GM21515 (cell line): ENCODE measurements around the gene ETV6.

Experiments
- ATAC-seq: cut with Tn5 transposase; IDR thresholded peaks from one replicate; pipeline ENCODE4 v1.9.1; 2021; ENCODE audit not compliant: unreplicated experiment

The ETV6 gene

GRCh38 chr12:11822081-11822834 lies 172.8 kb downstream of the ETV6 start:
- ATAC-seq, result no peak

DNA sequence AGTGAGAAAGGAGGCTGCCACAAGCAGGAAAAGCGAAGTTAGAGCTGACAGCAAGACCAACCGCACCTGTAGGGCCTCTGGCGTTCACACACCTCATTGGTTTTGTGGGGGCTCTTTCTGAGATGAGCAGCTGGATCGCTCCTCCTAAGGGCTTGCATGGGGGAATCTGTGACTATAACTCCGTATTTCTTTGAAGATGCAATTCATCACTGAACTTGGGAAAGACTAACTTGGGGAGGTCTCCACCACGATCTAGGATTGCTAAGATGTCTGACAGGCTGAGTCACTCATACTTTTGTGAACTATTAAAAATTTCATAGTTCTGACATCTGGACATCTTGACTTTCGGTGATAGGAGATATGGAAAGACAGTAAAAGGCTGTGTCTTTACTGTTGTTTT lies 173.6 kb downstream of the ETV6 start:
- no peak for ATAC-seq

DNA sequence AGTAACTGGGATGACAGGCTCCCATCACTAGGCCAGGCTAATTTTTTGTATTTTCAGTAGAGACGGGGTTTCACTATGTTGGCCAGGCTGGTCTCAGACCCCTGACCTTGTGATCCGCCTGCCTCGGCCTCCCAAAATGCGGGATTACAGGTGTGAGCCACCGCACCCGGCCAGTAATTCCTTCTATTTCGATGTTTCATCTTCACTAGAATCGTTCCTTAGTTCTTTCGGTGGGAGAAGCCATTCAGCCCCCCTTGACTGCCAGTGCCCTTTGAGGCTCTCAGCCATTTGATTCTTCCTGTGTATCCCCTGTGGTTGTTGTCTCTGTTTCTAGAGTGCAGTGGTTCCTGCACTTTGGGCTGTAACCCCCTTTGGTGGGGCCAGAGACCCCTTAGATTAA lies 174.1 kb downstream of the ETV6 start:
- no peak for ATAC-seq

GRCh38 chr12:11824069-11824468 lies 174.6 kb downstream of the ETV6 start:
- no peak for ATAC-seq

GRCh38 chr12:11824736-11825135 lies 175.3 kb downstream of the ETV6 start:
- no peak for ATAC-seq

DNA sequence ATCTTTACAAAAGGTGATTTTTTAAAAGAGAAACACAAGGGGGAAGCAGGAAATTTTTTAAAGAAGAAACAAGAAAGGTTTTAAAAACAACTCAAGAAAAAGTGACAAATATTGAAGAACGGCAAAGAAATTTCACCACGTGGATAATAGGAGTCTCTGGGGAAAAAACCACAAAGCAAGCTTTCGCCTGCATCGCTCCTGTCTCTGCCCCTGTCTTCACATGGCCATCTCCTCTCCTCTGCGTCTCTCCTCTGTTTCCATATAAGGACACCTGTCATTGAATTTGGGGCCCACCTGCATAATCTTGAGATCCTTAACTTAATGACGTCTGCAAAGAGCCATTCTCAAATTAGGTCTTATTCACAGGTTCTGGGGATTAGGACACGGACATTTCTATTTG lies 175.8 kb downstream of the ETV6 start:
- no peak for ATAC-seq

DNA sequence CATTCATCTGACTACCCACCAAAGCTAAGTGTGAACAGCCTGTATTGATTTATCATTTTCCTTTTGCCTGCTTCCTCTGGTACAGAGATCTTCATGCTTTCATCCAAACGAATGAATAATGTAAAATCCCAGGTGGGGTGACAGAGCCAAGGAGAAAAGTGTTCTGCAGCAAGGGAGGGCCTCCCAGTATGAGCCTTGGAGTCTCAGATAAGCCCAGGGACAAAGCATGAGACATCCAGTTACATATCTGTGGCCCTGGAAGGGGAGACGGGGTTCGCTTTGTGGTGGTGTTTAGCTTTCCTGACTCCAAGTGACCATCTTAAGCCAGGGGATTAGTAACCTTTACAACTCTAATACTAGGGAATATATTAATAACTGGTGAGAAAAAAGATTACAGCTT lies 177.1 kb downstream of the ETV6 start:
- ATAC-seq, result no peak

- no peak for ATAC-seq
Observed at GRCh38 chr12:11827091-11828061, 177.9 kb downstream of the ETV6 start.

DNA sequence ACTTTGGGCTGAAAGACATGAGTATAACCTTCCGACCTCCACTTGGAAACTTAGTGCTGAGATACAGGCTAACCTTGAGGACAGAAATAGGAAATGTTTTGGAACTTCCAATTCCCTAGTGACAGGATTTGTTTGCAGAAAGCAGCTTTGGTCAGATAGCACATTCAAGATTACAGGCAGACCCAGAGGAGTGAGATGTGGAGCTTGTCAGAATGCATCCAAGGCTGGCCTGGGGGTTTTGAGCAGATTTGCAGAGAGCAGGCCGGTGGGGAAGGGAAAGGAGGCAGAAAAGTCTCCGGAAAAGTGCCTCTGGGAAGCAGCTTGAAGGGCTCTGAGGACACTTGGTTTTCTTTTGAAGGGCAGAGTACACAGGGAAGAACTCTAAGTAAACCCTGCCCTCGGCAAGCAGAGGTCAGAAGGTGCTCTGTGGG lies 180.3 kb downstream of the ETV6 start:
- ATAC-seq, result no peak

DNA sequence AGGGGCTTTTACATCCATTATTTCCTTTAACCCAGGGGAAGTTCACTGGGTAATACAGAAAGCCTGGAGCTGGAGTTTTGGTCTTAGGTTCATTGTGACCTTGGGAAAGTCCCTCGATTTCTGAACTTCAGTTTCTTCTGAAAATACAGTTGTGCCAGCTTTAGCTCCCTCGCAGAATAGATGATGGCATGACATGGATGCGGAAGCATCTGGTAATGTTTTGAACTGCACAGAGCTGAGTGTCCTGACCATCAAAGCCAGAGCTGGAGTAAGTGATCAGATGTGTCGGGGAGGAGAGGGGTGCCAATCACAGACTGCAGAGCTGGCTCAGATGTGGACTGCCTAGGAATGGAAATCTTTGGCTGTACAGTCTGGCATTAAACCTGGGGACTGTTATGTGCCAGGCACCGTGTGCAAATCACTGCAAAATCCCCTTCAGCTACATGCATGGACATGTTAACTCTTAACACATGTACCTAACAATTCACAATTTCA lies 180.9 kb downstream of the ETV6 start:
- ATAC-seq, result no peak

DNA sequence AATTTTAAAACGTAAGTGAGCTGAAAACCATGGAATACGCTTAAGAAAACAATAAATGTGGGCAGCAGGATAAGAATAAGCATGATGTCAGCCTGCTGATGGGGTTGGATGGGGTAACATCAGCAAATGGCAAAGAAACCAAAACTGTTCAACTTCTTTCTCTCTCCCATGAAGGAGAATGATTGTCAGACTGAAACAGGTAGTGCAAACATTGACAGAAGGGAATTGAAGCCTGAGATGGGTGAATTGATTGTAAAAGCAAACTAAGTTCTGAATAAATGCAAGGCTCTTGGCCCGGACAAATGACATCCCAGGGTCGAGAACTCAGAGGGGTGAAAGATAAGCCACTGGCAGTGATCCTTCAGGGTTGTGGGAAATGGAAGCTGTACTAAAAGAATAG lies 182.6 kb downstream of the ETV6 start:
- no peak for ATAC-seq

GRCh38 chr12:11833174-11833895 lies 183.9 kb downstream of the ETV6 start:
- ATAC-seq, result no peak

DNA sequence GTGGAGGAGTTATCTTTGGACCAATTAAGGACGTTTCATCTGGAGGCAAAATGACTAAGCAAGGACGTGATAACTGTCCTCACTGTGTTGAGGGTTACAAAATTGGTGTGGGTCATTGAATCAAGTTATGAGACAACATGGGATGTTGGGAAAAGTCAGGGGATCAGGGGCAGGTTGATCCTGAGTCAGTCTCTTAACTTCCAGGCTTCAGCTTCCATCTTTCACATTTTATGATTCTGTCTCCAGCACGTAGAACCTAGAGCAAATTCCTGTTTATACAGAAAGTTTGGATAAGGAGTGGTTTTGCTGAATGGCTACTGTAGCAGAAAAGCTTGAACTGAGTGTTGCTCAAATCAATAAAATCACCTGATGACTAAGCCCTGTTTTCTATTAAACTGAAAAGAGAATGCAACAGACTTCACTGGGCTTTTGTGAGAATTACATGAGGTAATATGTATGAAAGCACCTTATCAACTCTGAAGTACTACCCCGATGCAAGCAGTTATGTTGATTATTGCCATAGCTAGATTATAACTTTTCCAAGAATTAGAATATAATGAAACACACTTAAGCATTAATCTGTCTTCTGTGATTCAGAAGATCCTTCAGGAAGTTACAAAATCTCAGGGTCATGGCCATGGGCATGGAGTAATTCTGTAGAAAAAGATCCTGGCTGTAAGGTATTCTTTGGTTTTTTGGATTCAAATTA lies 184.8 kb downstream of the ETV6 start:
- ATAC-seq, result no peak

- no peak for ATAC-seq
Observed at GRCh38 chr12:11834931-11835330, 185.5 kb downstream of the ETV6 start.

DNA sequence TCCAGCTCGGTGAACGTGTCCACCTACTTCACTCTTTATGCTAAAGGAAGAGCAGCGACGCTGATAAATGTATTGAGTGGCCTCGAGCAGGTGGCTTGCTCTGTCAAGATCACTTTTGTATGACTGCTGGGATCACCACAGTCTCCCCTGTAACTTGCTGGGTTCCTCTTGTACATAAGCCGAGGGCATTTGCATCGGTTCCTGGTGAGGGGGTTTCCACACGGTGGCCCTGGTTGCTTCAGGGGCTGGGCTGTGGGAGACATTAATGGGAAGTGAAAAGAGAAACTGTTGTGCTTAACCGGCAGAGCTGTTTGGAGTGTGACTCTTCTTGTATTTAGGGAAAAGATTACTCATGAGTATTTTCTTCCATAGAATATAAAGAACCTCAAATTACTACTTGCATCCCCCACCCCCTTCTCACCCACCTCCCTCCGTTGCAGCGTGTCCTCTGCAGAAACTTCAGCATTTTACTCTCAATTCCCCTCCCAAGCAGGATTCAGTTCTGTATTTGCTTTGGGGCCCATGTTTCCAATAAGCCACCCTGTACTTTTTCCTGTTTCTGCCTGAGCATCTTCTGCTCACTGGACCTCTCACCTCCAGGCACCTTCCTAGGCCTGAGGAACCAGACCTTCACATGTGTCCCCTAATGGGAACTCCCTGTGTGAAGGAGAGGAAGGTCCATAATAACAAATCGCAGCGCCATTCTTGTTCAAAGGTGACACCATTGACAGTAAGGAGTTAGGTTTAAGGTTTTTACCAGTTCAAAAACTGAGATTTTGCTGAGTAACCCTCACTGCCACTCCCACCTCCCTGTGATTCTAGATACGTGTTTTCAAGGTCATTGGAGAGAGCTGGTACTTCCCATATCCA lies 187.0 kb downstream of the ETV6 start:
- peak; percentile 88 for ATAC-seq

DNA sequence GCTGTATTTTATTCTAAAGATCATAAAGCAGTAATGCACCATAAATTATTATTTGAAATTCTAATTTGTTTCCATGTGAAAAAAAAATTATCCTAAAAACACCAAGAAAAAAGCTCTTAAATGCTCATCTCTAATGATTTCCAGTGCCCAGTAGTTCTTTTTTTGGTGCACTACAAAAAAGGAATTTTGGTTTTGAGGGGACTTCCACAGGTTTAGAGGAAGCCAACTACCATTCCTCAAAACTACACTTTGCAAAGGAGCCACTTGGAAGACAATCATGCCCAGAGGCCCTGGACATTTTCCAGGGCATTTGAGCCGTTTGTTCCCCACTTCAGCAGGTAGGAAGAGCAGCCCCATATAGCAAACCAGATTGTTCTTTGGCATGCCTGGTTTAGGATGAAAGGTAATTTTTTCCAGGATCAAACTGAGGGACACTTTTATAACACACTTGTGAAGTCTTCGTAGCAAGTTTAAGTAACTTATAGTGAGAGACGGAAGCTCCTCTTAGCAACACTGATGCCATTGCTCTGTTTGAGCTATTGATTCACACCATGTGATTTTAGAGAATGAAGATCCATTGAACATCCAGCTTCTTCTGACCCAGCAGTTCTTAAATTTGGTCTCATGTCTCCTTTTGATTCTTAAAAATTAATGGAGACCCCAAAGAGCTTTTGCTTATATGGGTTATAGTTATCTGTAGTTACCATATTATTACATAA lies 187.9 kb downstream of the ETV6 start:
- ATAC-seq, result no peak

DNA sequence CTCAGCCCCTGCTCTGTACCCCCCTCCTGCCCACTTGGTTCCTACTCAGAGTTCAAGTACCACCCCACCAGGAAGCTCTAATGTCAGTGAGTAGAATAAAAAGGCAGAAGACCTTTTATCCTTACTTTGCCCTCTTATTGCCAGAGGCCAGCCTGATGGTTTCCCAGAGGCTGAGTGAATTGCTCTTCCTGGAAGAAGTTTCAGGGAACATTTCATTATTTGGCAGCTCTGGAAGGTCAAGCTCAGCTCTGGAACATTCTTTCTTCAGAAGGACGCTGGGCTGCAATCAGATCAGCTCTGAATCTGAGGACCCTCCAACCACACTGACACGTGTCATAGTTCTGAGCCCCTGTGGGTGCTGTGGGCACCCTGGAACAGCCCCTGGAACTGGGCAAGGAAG lies 188.9 kb downstream of the ETV6 start:
- no peak for ATAC-seq

DNA sequence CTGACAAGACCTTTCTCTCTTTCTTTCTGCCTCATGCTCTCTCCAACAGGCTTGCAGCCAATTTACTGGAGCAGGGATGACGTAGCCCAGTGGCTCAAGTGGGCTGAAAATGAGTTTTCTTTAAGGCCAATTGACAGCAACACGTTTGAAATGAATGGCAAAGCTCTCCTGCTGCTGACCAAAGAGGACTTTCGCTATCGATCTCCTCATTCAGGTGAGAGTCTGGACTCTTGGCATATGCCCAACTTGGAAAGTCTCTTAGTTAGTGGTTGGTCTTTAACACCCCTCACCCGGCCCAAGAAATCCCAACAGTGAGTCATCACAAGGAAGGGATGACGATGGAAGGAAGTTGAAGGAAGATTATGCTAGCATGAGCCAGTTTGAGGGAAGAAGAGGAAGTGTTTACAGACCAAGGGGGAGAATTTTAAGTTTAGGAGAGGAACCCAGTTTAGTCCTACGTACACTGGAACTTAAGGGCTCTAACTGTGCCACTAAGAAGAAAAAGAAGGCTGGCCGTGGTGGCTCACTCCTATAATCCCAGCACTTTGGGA lies 189.7 kb downstream of the ETV6 start:
- ATAC-seq, result no peak

- ATAC-seq, result no peak
Observed at GRCh38 chr12:11840366-11840765, 190.9 kb downstream of the ETV6 start.
